Left lung (tissue), 10 donors: ENCODE measurements around the gene SNX21. TPM values are rescaled to one million over a fixed set of nuclear protein-coding genes. Genes with fewer than 3 reads are reported as not detected.

Experiments
- ATAC-seq: fragments of 200-7000 bp; cut with Tn5 transposase; one replicate; pipeline ENCODE4 v1.9.1; 2020; ENCODE audit warnings: moderate library complexity
- DNase-seq, 4 donors: peaks; one replicate each; pipeline ENCODE4 v3.0.0-alpha.2; 2013 to 2020
- H3K27ac ChIP-seq, 2 donors: fragments of 200-600 bp; sonication (generic) in 1 of 2; one replicate each; pipeline versions ENCODE4 v1.5.0 to v1.8.0; 2020 to 2021
- H3K27me3 ChIP-seq, 2 donors: fragments of 200-600 bp; sonication (generic) in 1 of 2; one replicate each; pipeline versions ENCODE4 v1.5.0 to v1.8.0; 2020 to 2021
- H3K36me3 ChIP-seq, 2 donors: fragments of 200-600 bp; sonication (generic) in 1 of 2; one replicate each; pipeline versions ENCODE4 v1.5.0 to v1.8.0; 2020 to 2021
- H3K4me1 ChIP-seq, 2 donors: fragments of 200-600 bp; one replicate each; pipeline ENCODE4 v1.8.0; 2021
- H3K4me3 ChIP-seq, 2 donors: fragments of 200-600 bp; sonication (generic) in 1 of 2; one replicate each; pipeline versions ENCODE4 v1.5.0 to v1.8.0; 2020 to 2021; ENCODE audit warnings: mild to moderate bottlenecking in 1 of 2
- H3K9me3 ChIP-seq, 2 donors: fragments of 200-600 bp; sonication (generic) in 1 of 2; one replicate each; pipeline versions ENCODE4 v1.5.0 to v1.8.0; 2020 to 2021
- intact Hi-C, 2 donors: fragments of 100-400 bp; cut with DNase I; formaldehyde crosslinking; loops; one replicate each; pipeline versions ENCODE4 v1.11.2 to v1.14.2; 2022
- polyA plus RNA-seq, 6 donors: library from polyadenylated mRNA; unstranded; fragments of 120-200 nt; gene quantifications; one replicate each; pipeline ENCODE4 v1.2.1, GENCODE V29; 2013; ENCODE audit not compliant: insufficient read length in 6 of 6
- total RNA-seq, 2 donors: library from RNA; stranded (reverse); fragmentation: NEBNext Ultra II Directional; extraction: Animal tissue kit (Norgen Biotek cat#: 25700); gene quantifications; one replicate each; pipeline ENCODE4 v1.2.1, GENCODE V29; 2021
- TF ChIP-seq, protein P1 (sequence below), 2 donors: fragments of 200-600 bp; sonication (generic) in 1 of 2; IDR thresholded peaks; one replicate each; pipeline versions ENCODE4 v1.5.0 to v1.8.0; 2021; ENCODE audit warnings: antibody characterized with exemption in 2 of 2
- donor health status: DM: no; HTN: yes; CAD: no.
- donor health status: DM: no; HTN: no; CAD: no.

The SNX21 gene
- total and polyA plus RNA-seq, 8 donors, result 14.5 to 26.3 (median 18.7) TPM

DNA sequence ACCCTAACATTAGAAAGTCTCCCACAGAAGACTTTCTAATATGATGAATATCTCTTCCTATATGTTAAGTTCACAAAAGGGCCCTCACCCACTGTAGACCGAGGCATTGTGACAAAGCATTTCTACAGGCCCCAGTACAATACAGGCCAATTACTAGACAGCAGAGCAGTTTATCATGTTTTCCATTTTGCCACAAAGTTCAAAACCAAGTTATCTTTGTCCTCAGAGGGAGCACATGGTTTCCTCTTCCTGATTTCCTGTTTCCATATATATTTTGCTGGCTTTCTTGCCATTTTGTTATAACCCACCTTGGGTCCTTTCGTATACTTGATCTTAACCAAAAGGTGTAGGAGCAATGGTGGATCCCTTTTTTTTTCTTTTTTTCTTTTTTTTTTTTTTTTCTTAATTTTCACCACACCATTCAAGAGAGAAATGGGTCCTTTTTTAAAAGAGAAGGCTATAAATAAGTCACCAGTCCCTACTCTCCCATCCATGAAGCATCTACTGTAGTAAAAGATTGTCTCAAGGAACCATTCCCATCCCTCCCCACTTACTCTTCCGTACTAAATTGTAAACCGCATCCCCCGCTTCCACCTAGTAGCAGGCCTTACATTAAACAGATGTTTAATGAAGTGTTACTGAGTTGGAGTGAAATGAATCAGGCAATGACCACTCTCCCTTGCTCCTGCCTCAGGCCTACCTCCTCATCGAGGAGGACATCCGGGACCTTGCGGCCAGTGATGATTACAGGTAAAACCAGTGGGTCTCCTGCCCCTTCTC, 23.2 kb upstream of the SNX21 start:
- DNase-seq (no peak), ATAC-seq (no peak)
- TF ChIP-seq, protein P1, sequence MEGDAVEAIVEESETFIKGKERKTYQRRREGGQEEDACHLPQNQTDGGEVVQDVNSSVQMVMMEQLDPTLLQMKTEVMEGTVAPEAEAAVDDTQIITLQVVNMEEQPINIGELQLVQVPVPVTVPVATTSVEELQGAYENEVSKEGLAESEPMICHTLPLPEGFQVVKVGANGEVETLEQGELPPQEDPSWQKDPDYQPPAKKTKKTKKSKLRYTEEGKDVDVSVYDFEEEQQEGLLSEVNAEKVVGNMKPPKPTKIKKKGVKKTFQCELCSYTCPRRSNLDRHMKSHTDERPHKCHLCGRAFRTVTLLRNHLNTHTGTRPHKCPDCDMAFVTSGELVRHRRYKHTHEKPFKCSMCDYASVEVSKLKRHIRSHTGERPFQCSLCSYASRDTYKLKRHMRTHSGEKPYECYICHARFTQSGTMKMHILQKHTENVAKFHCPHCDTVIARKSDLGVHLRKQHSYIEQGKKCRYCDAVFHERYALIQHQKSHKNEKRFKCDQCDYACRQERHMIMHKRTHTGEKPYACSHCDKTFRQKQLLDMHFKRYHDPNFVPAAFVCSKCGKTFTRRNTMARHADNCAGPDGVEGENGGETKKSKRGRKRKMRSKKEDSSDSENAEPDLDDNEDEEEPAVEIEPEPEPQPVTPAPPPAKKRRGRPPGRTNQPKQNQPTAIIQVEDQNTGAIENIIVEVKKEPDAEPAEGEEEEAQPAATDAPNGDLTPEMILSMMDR (IDR thresholded peaks at IDR 0.05), result no peak
- Histone ChIP-seq H3K4me1 (peaks cover 0 to 16% of the 10 kb centered on the region in 2 donors), H3K27ac (no peak overlapping the region), H3K36me3 (peaks cover 0 to 64% of the 10 kb centered on the region in 2 donors), H3K4me3 (no peak overlapping the region), H3K27me3 (no peaks in the 10 kb centered on the region), H3K9me3 (no peaks in the 10 kb centered on the region)
- intact Hi-C loops, result no loop called here

DNA sequence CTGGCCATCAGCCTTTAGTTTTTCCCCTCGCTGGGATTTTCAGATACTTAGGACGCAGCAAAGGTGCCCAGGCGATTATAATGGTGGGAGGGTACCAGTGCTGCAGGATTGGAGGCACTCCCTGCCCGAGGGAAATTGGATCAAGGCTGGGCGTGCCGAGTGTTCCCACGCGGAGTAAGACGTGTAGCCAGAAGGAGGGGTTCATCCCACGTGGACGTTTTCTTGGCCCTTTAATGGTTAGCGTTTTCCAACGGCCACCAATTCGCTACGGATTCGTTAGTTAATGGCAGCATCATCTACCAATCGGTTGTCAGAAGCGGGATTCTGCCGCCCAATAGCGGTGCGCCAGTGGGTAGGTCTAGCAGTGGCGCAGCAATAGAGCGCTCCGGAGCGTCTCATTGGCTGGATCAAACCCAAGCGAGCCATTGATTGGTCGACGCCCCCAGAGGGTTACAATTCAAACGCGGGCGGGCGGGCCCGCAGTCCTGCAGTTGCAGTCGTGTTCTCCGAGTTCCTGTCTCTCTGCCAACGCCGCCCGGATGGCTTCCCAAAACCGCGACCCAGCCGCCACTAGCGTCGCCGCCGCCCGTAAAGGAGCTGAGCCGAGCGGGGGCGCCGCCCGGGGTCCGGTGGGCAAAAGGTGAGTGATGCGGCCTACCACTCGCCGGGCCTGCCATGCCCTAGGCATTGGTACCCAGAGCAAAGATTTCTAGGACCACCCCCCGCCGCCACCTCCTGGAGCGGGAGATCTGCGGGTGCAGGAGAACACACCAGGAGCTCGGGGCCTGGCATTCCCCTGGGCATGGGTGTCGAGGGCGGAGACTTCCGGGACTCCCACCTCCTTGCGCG, 21.2 kb upstream of the SNX21 start, which contains the start of gene UBE2C:
TSS of gene UBE2C (plus strand) at position 488 of the 849 bp plus-strand sequence. CDS start at position 540, 52 bp downstream.
- H3K27ac ChIP-seq, result no peak within 1 kb of the TSS
- H3K27me3 ChIP-seq, result no peaks in the 10 kb centered on the region
- TF ChIP-seq, protein P1 (IDR thresholded peaks at IDR 0.05), result no peak
- intact Hi-C loops, result no loop called here
- peak; percentile 93 to 99 (median 97) for DNase-seq
- no peaks in the 10 kb centered on the region for H3K9me3 ChIP-seq
- peaks cover 2 to 18% of the 10 kb centered on the region in 2 donors for H3K4me1 ChIP-seq
- ATAC-seq, result peak; percentile 99
- H3K36me3 ChIP-seq, result peaks cover 0 to 51% of the 10 kb centered on the region in 2 donors
- H3K4me3 ChIP-seq, result peak within 1 kb of the TSS; percentile 47 to 75

DNA sequence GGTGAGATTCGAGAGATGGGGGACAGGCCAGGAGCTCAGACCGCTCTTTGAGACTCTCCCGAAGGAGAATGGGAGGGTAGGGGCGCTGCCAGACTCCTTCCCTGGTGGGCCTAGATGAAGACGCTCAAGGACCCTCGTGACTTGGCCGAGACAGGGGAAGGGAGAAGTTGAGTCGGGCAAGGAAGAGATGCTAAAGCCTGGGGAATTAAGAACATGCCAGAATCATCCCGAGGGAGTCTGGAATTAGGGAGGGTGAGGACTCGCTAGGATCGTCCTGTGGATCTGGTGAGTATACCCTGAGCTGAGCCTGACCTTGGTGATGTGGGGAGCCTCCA, 20.6 kb upstream of the SNX21 start:
- TF ChIP-seq, protein P1 (IDR thresholded peaks at IDR 0.05), result no peak

DNA sequence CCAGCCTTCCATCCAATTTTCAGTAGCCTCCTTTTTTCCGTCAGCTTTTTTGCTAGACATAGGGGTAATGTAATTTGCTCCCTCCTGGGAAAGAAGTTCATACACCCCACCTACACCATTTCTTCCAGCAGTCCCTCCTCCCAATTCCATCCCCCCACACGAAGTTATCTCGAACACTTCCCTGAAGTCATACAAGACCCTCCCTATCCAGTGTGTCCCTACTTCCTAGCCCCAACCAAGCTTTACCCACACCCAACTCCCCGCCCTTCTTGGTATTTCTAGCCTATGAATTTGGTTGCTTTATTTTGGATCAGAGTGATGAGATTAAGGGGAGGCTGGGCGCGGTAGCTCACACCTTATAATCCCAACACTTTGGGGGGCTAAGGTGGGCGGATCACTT, 20.1 kb upstream of the SNX21 start:
- intact Hi-C loops, result no loop called here
- Histone ChIP-seq H3K4me3 (peak overlapping the region in 1 of 2 donors; percentile 47), H3K27me3 (no peaks in the 10 kb centered on the region), H3K27ac (no peak overlapping the region), H3K4me1 (peaks cover 4 to 21% of the 10 kb centered on the region in 2 donors), H3K36me3 (peaks cover 0 to 40% of the 10 kb centered on the region in 2 donors), H3K9me3 (no peaks in the 10 kb centered on the region)
- no peak for DNase-seq
- no peak for ATAC-seq
- TF ChIP-seq, protein P1 (IDR thresholded peaks at IDR 0.05), result no peak

More for the DNA sequence above, 20.6 kb upstream of the SNX21 start:
- ATAC-seq, result no peak
- H3K9me3 ChIP-seq, result no peaks in the 10 kb centered on the region
- intact Hi-C loops, result no loop called here
- H3K4me3 ChIP-seq, result peak overlapping the region; percentile 47 to 75
- no peaks in the 10 kb centered on the region for H3K27me3 ChIP-seq
- H3K27ac ChIP-seq, result no peak overlapping the region
- H3K36me3 ChIP-seq, result peaks cover 0 to 45% of the 10 kb centered on the region in 2 donors
- peaks cover 4 to 21% of the 10 kb centered on the region in 2 donors for H3K4me1 ChIP-seq
- no peak for DNase-seq

DNA sequence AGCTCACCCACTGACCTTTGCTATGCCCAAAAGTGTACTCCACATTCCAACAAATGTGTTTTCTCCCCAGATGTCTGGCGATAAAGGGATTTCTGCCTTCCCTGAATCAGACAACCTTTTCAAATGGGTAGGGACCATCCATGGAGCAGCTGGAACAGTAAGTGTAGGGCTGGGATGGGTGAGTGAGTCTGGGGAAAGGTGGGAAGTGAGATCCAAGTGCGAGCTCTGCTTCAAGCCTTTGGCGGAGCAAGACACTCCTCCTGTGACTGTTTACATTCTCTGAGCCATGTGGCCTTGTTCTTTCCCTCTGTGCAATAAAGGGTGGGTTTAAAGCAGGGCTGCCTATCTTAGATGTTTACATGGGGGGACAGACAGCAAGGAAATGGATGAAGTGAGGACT, 19.3 kb upstream of the SNX21 start:
- Histone ChIP-seq H3K4me1 (peaks cover 4 to 21% of the 10 kb centered on the region in 2 donors), H3K9me3 (no peaks in the 10 kb centered on the region), H3K27ac (no peak overlapping the region), H3K27me3 (no peaks in the 10 kb centered on the region), H3K36me3 (peaks cover 0 to 32% of the 10 kb centered on the region in 2 donors), H3K4me3 (no peak overlapping the region)
- ATAC-seq, result no peak
- intact Hi-C loops, result no loop called here
- DNase-seq, result no peak
- TF ChIP-seq, protein P1 (IDR thresholded peaks at IDR 0.05), result no peak
